NT2/D1 (cell line): ENCODE measurements around the gene ANKRD18B.
"Not testable (repeated sequence)": the region's sequence is repeated elsewhere in the genome, so short reads cannot be mapped to it uniquely, and the experiment has no call there.

Experiments
- SUZ12 ChIP-seq: IDR thresholded peaks from 2 replicates; pipeline ENCODE4 v1.6.1; 2011; ENCODE audit not compliant: insufficient read length, insufficient read depth; ENCODE audit errors: extremely low read depth
- YY1 ChIP-seq: IDR thresholded peaks from 2 replicates; pipeline ENCODE4 v1.6.1; 2011; ENCODE audit not compliant: insufficient read length, insufficient read depth
- ZNF274 ChIP-seq: IDR thresholded peaks from 2 replicates; pipeline ENCODE4 v1.6.1; 2011; ENCODE audit warnings: mild to moderate bottlenecking, low read depth, low read length

DNA sequence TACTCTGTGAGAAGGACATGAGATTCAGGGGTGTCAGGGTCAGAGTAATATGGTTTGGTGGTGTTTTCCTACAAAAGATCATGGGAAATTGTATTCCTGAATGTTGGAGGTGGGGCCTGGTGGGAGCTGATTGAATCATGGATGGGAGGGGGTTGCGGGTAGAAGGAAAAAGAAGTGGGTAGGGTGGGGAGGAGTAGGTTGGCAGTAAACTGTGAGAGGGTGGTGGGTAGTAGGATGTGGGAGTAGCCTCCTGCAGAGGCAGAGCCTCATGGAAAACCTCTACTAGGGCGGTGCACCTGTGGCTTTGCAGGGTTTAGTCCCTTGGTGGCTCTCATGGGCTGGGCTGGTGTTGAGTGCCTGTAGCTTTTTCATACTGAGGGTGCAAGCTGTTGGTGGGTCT, 66.8 kb downstream of the ANKRD18B start:
- not testable (repeated sequence) for TF ChIP-seq YY1, SUZ12, ZNF274
